ENCODE measurements around the gene TRMT11. TPM values are rescaled to one million over a fixed set of nuclear protein-coding genes. Genes with fewer than 3 reads are reported as not detected.

The TRMT11 gene
- total RNA-seq, 1 donor from 2014 or later = 27.7 TPM

GRCh38 chr6:126007800-126008199 lies 21.5 kb downstream of the TRMT11 start:
- Mint-ChIP-seq H3K4me3 (ENCODE audit: unreplicated experiment) (no peak overlapping the region), H3K36me3 (ENCODE audit: unreplicated experiment) (no peaks in the 10 kb centered on the region), H3K4me1 (ENCODE audit: low read depth, unreplicated experiment) (no peaks in the 10 kb centered on the region), H3K9me3 (ENCODE audit: unreplicated experiment) (peaks cover 2% of the 10 kb centered on the region), H3K27ac (ENCODE audit: unreplicated experiment) (no peak overlapping the region), H3K27me3 (ENCODE audit: unreplicated experiment) (no peaks in the 10 kb centered on the region)
- TF ChIP-seq CTCF (IDR thresholded peaks at IDR 0.05; ENCODE audit: partially characterized antibody, unreplicated experiment) = no peak
- no peak for DNase-seq

GRCh38 chr6:126010040-126010439 lies 23.7 kb downstream of the TRMT11 start:
- peaks cover 2% of the 10 kb centered on the region for H3K9me3 Mint-ChIP-seq (ENCODE audit: unreplicated experiment)
- no peaks in the 10 kb centered on the region for H3K36me3 Mint-ChIP-seq (ENCODE audit: unreplicated experiment)
- no peaks in the 10 kb centered on the region for H3K27me3 Mint-ChIP-seq (ENCODE audit: unreplicated experiment)

GRCh38 chr6:126015863-126016262 lies 29.5 kb downstream of the TRMT11 start:
- no peaks in the 10 kb centered on the region for H3K27me3 Mint-ChIP-seq (ENCODE audit: unreplicated experiment)
- H3K36me3 Mint-ChIP-seq (ENCODE audit: unreplicated experiment) = no peaks in the 10 kb centered on the region

More at GRCh38 chr6:126010040-126010439, 23.7 kb downstream of the TRMT11 start:
- no peak for DNase-seq
- Mint-ChIP-seq H3K4me1 (ENCODE audit: low read depth, unreplicated experiment) (no peaks in the 10 kb centered on the region), H3K4me3 (ENCODE audit: unreplicated experiment) (no peak overlapping the region), H3K27ac (ENCODE audit: unreplicated experiment) (no peak overlapping the region)
- TF ChIP-seq CTCF (IDR thresholded peaks at IDR 0.05; ENCODE audit: partially characterized antibody, unreplicated experiment) = no peak

GRCh38 chr6:126016591-126016990 lies 30.3 kb downstream of the TRMT11 start:
- DNase-seq = no peak
- Mint-ChIP-seq H3K27ac (ENCODE audit: unreplicated experiment) (no peak overlapping the region), H3K9me3 (ENCODE audit: unreplicated experiment) (peaks cover 2% of the 10 kb centered on the region), H3K27me3 (ENCODE audit: unreplicated experiment) (no peaks in the 10 kb centered on the region), H3K36me3 (ENCODE audit: unreplicated experiment) (no peaks in the 10 kb centered on the region), H3K4me3 (ENCODE audit: unreplicated experiment) (no peak overlapping the region), H3K4me1 (ENCODE audit: low read depth, unreplicated experiment) (no peaks in the 10 kb centered on the region)
- TF ChIP-seq CTCF (IDR thresholded peaks at IDR 0.05; ENCODE audit: partially characterized antibody, unreplicated experiment) = no peak

More at GRCh38 chr6:126015863-126016262, 29.5 kb downstream of the TRMT11 start:
- no peak for DNase-seq
- Mint-ChIP-seq H3K9me3 (ENCODE audit: unreplicated experiment) (peaks cover 2% of the 10 kb centered on the region), H3K4me3 (ENCODE audit: unreplicated experiment) (no peak overlapping the region), H3K27ac (ENCODE audit: unreplicated experiment) (no peak overlapping the region), H3K4me1 (ENCODE audit: low read depth, unreplicated experiment) (no peaks in the 10 kb centered on the region)
- TF ChIP-seq CTCF (IDR thresholded peaks at IDR 0.05; ENCODE audit: partially characterized antibody, unreplicated experiment) = no peak

GRCh38 chr6:126017668-126018067 lies 31.3 kb downstream of the TRMT11 start:
- DNase-seq = no peak
- Mint-ChIP-seq H3K36me3 (ENCODE audit: unreplicated experiment) (no peaks in the 10 kb centered on the region), H3K4me3 (ENCODE audit: unreplicated experiment) (no peak overlapping the region), H3K27me3 (ENCODE audit: unreplicated experiment) (no peaks in the 10 kb centered on the region), H3K27ac (ENCODE audit: unreplicated experiment) (no peak overlapping the region), H3K4me1 (ENCODE audit: low read depth, unreplicated experiment) (no peaks in the 10 kb centered on the region), H3K9me3 (ENCODE audit: unreplicated experiment) (peaks cover under 1% of the 10 kb centered on the region)
- TF ChIP-seq CTCF (IDR thresholded peaks at IDR 0.05; ENCODE audit: partially characterized antibody, unreplicated experiment) = no peak

All from glutamatergic neuron (in vitro differentiated cells).